Measurements from ENCODE around the gene PRKAA1. TPM values are rescaled to one million over a fixed set of nuclear protein-coding genes. Genes with fewer than 3 reads are reported as not detected.

PRKAA1 gene
- total and polyA plus RNA-seq, 2 of the 13 experiments (the other 11 are each of a cell fraction or from before 2014, with no cell fraction given) = 36.6 to 58.0 TPM

GRCh38 chr5:40844565-40844964 lies 46.4 kb upstream of the PRKAA1 start:
- H3K9ac ChIP-seq (ENCODE audit: insufficient read depth, low read depth, low read length) = no peak overlapping the region
- no peak overlapping the region for H3K27ac ChIP-seq (ENCODE audit: extremely low read length, insufficient read depth, low read length)
- H3K9me3 ChIP-seq (ENCODE audit: low read length) = no peaks in the 10 kb centered on the region
- 53% methylated on average over 4 of the region's 4 CpGs for WGBS (ENCODE audit: low lambda C conversion rate)
- FAIRE-seq (no peak), ATAC-seq (no peak), DNase-seq (ENCODE audit: low spot score) (no peak)
- no peaks in the 10 kb centered on the region for H3K79me2 ChIP-seq (ENCODE audit: insufficient read depth, low read length)
- no peaks in the 10 kb centered on the region for H3K27me3 ChIP-seq (ENCODE audit: control insufficient read depth in 1 of 2, insufficient read depth in 2 of 2, low read length in 2 of 2)
- in situ Hi-C loops (cut with HindIII; ENCODE audit: extremely low pct_ligation_motif_present, low pct_unique_long_range_greater_than_20kb) = no loop called here
- POLR2A ChIA-PET = no interaction called here
- H3K36me3 ChIP-seq (replicated peaks in 1 of 2; ENCODE audit: control insufficient read depth in 1 of 2, insufficient read depth in 2 of 2, low read length in 2 of 2) = no peaks in the 10 kb centered on the region
- H3K4me3 ChIP-seq (replicated peaks in 1 of 3; ENCODE audit: insufficient read depth in 1 of 3, low read depth in 2 of 3, low read length in 3 of 3) = no peak overlapping the region
- H2AFZ ChIP-seq (ENCODE audit: low read length) = no peak overlapping the region
- TF ChIP-seq ZNF296 (CRISPR knock-in tag; conservative IDR thresholded peaks at IDR 0.05) (no peak), GFI1 (CRISPR knock-in tag; IDR thresholded peaks at IDR 0.05; ENCODE audit: borderline replicate concordance) (no peak), ZNF12 (CRISPR knock-in tag; IDR thresholded peaks at IDR 0.05) (peak; percentile 66; the same call in 1 of the 2 replicates)
- peaks cover 22% of the 10 kb centered on the region for H3K4me1 ChIP-seq (ENCODE audit: insufficient read depth, low read length)
- H3K4me2 ChIP-seq (ENCODE audit: low read depth, low read length) = no peak overlapping the region
- intact Hi-C loops (cut with micrococcal nuclease; ENCODE audit: unreplicated experiment) = no loop called here
- CTCF ChIA-PET (ENCODE audit: low intra/inter-chr PET ratio, low total read pairs) = no interaction called here
- BruUV-seq (replicated peaks) = no TSS peak
- no peaks in the 10 kb centered on the region for H4K20me1 ChIP-seq (ENCODE audit: insufficient read depth, low read length)

- Histone ChIP-seq H3K9ac (ENCODE audit: insufficient read depth, low read depth, low read length) (no peak overlapping the region), H3K27me3 (ENCODE audit: control insufficient read depth in 1 of 2, insufficient read depth in 2 of 2, low read length in 2 of 2) (no peaks in the 10 kb centered on the region), H2AFZ (ENCODE audit: low read length) (no peak overlapping the region), H4K20me1 (ENCODE audit: insufficient read depth, low read length) (no peaks in the 10 kb centered on the region), H3K27ac (ENCODE audit: extremely low read length, insufficient read depth, low read length) (no peak overlapping the region), H3K4me1 (ENCODE audit: insufficient read depth, low read length) (peaks cover 22% of the 10 kb centered on the region), H3K79me2 (ENCODE audit: insufficient read depth, low read length) (no peaks in the 10 kb centered on the region), H3K9me3 (ENCODE audit: low read length) (no peaks in the 10 kb centered on the region), H3K4me3 (replicated peaks in 1 of 3; ENCODE audit: insufficient read depth in 1 of 3, low read depth in 2 of 3, low read length in 3 of 3) (peak overlapping the region in 1 of 3 experiments; percentile 61; a peak in 1 of 6 replicates), H3K4me2 (ENCODE audit: low read depth, low read length) (peak overlapping the region; percentile 72), H3K36me3 (replicated peaks in 1 of 2; ENCODE audit: control insufficient read depth in 1 of 2, insufficient read depth in 2 of 2, low read length in 2 of 2) (no peaks in the 10 kb centered on the region)
- ChIA-PET CTCF (ENCODE audit: low intra/inter-chr PET ratio, low total read pairs) (no interaction called here), POLR2A (no interaction called here)
- in situ Hi-C loops (cut with HindIII; ENCODE audit: extremely low pct_ligation_motif_present, low pct_unique_long_range_greater_than_20kb) (no loop called here), intact Hi-C loops (cut with micrococcal nuclease; ENCODE audit: unreplicated experiment) (no loop called here)
- DNase-seq (ENCODE audit: low spot score) = no peak
- no peak for FAIRE-seq
- no peak for ATAC-seq
- 9% methylated on average over 2 of the region's 2 CpGs for WGBS (ENCODE audit: low lambda C conversion rate)
- BruUV-seq (replicated peaks) = no TSS peak
- TF ChIP-seq ZNF383 (CRISPR knock-in tag; IDR thresholded peaks at IDR 0.05; ENCODE audit: borderline replicate concordance) = no peak
- TF ChIP-seq DR1 (CRISPR knock-in tag; IDR thresholded peaks at IDR 0.05) = no peak
- TF ChIP-seq YY1 (IDR thresholded peaks at IDR 0.05; ENCODE audit: insufficient read depth, insufficient replicate concordance, low read depth, low read length) = no peak
- no peak for TF ChIP-seq ZNF792 (CRISPR knock-in tag; IDR thresholded peaks at IDR 0.05)
- TF ChIP-seq HNF1B (CRISPR knock-in tag; IDR thresholded peaks at IDR 0.05) = no peak
- TF ChIP-seq HOXA9 (CRISPR knock-in tag; IDR thresholded peaks at IDR 0.05; ENCODE audit: borderline replicate concordance) = no peak
Measured at GRCh38 chr5:40842351-40842750, 44.2 kb upstream of the PRKAA1 start.

All from HepG2 (cell line).